OCI-LY7 (cell line): ENCODE data around the gene TLR5. TPM values are rescaled to one million over a fixed set of nuclear protein-coding genes. Genes with fewer than 3 reads are reported as not detected.

Experiments used
- BruUV-seq: library from RNA; stranded (reverse); fragments of 400-500 nt; replicated peaks from 2 replicates; lab custom pipeline; 2021; lab: Mats Ljungman, UMichigan
- CTCF ChIA-PET: fragments of 300-600 bp; sonication (Branson Sonifier 250); formaldehyde crosslinking; loops from one replicate; lab custom pipeline; 2022; ENCODE audit warnings: antibody characterized with exemption; ENCODE audit not compliant: unreplicated experiment; lab: Charles Lee
- POLR2A ChIA-PET: fragments of 300-600 bp; sonication (Branson Sonifier 250); formaldehyde crosslinking; loops from one replicate; lab custom pipeline; 2022; ENCODE audit warnings: antibody characterized with exemption; lab: Charles Lee
- DNase-seq: peaks from one replicate; pipeline ENCODE4 v3.0.0-alpha.2; 2015; ENCODE audit warnings: low spot score
- H2AFZ ChIP-seq: fragments of 200-600 bp; sonication (generic), shearing (Covaris generic); 2 replicates; pipeline ENCODE4 v1.6.1; 2014; ENCODE audit warnings: mild to moderate bottlenecking, antibody characterized with exemption, low read length, moderate library complexity
- H3K27ac ChIP-seq: fragments of 200-600 bp; sonication (generic); 2 replicates; pipeline ENCODE4 v1.5.1; 2014; ENCODE audit warnings: mixed run types, low read depth, mild to moderate bottlenecking, moderate library complexity, low read length, inconsistent platforms; ENCODE audit not compliant: poor library complexity, severe bottlenecking
- H3K36me3 ChIP-seq: fragments of 200-600 bp; sonication (generic); 2 replicates; pipeline ENCODE4 v1.6.1; 2014; ENCODE audit warnings: mild to moderate bottlenecking, antibody characterized with exemption, low read length, moderate library complexity, mixed read lengths; ENCODE audit not compliant: insufficient read depth
- H3K4me1 ChIP-seq: fragments of 200-600 bp; sonication (generic); 2 replicates; pipeline ENCODE4 v1.5.1; 2014; ENCODE audit warnings: mild to moderate bottlenecking, low read length; ENCODE audit not compliant: insufficient read depth, poor library complexity, severe bottlenecking
- H3K4me2 ChIP-seq: fragments of 200-600 bp; sonication (generic); 2 replicates; pipeline ENCODE4 v1.6.1; 2014; ENCODE audit warnings: mild to moderate bottlenecking, low read length
- H3K4me3 ChIP-seq: fragments of 200-600 bp; sonication (generic); 2 replicates; pipeline ENCODE4 v1.5.1; 2014; ENCODE audit warnings: mild to moderate bottlenecking, low read depth, low read length; ENCODE audit not compliant: poor library complexity, severe bottlenecking
- H3K79me2 ChIP-seq: fragments of 200-600 bp; sonication (generic); 2 replicates; pipeline ENCODE4 v1.6.1; 2016; ENCODE audit warnings: low read depth, mild to moderate bottlenecking, low read length, moderate library complexity, mixed read lengths; ENCODE audit not compliant: insufficient read depth
- H3K9me2 ChIP-seq: fragments of 200-600 bp; sonication (generic); 2 replicates; pipeline ENCODE4 v1.6.1; 2016; ENCODE audit warnings: mild to moderate bottlenecking, low read length, mixed read lengths; ENCODE audit not compliant: insufficient read depth
- H3K9me3 ChIP-seq: fragments of 200-600 bp; sonication (generic); 2 replicates; pipeline ENCODE4 v1.6.1; 2014; ENCODE audit warnings: mild to moderate bottlenecking, mixed run types, low read length, mixed read lengths
- H4K20me1 ChIP-seq: fragments of 200-600 bp; sonication (generic); 2 replicates; pipeline ENCODE4 v1.6.1; 2014; ENCODE audit warnings: mild to moderate bottlenecking, antibody characterized with exemption, low read length, moderate library complexity, mixed read lengths; ENCODE audit not compliant: insufficient read depth
- EZH2phosphoT487 ChIP-seq: fragments of 200-600 bp; sonication (generic); IDR thresholded peaks from 2 replicates; pipeline ENCODE4 v1.6.1; 2018; ENCODE audit warnings: low read depth, borderline replicate concordance, mild to moderate bottlenecking, mixed run types, antibody characterized with exemption, low read length, moderate library complexity, mixed read lengths
- intact Hi-C: fragments of 100-400 bp; cut with micrococcal nuclease; formaldehyde crosslinking; loops from one replicate; pipeline ENCODE4 v1.10.0; 2022; ENCODE audit not compliant: unreplicated experiment
- total RNA-seq, 2 experiments: library from RNA; depleted of rRNA in 1 of 2; stranded (reverse); fragments of >200 nt in 1 of 2; shearing (Covaris generic) in 1 of 2; gene quantifications; 2 replicates each; pipeline ENCODE4 v1.2.3, GENCODE V29; 2014 to 2022
- TF ChIP-seq, protein P1 (sequence below): fragments of 200-600 bp; sonication (generic); conservative IDR thresholded peaks from 2 replicates; pipeline ENCODE4 v1.5.1; 2014; ENCODE audit warnings: mild to moderate bottlenecking, antibody characterized with exemption, low read length, moderate library complexity, mixed read lengths

Gene TLR5
- total RNA-seq, 2 experiments from 2014 or later, result not detected

DNA sequence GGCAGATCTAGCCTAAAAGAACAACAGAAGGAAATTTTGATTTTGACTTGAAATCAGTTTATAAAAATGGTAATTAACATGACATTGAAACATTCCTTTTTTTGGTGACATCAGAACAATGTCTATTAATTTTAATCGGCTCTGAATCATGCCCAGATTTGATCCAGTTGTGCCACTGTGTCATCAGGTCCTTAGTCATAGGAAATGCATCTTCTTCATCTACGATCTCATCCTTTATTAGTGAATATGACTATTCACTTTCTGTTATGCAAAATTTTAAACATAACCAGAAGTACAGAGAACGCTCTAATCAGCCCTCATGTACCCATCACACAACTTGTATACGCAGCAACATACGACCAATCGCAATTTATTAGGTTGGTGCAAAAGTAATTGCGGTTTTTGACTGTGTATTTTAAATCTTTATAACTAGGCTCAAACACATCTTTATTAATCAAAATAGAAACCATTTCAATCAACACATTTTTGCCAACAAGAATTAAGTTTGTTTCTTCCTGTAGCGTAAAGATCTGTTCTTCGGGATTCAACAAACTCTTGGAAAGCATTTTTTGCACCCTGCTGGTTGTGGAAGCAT, 40.3 kb upstream of the TLR5 start:
- BruUV-seq, result no TSS peak
- intact Hi-C loops, result no loop called here
- CTCF ChIA-PET, result no interaction called here

DNA sequence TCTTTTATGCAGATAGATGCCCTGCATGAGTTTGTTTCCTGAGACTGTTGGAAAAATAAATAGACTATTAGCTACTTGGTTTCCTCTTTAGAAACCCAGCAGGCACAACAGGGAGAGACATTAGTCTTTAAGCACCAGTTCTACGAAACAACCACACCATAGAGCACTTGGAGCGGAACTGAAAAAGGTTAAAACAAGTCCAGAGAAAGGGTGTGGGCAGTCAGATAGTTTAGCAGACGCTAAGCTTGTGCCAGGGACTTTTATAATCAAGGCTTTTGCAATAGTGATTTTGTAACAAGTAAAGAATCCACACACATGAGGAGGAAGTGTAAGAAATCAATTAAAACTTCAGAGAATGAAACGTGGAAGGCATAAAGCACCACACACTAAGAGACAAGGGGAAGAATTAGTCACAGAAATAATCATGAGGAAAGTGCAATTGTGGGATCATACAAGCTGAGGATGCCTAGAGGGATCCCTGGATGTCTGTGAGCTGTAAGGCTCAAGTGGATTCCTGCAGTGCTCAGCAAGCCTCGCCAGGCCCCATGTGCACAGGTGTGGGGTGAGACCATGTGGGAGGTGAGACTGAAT, 37.8 kb upstream of the TLR5 start:
- intact Hi-C loops, result no loop called here
- H4K20me1 ChIP-seq, result no peaks in the 10 kb centered on the region
- H3K27ac ChIP-seq, result no peak overlapping the region
- POLR2A ChIA-PET, result interaction anchor here (0.7 kb wide), 2 partner anchors 13 to 44 kb away, joined by 3 to 4 read pairs; no protein-coding TSS in a partner anchor
- TF ChIP-seq, protein P1, sequence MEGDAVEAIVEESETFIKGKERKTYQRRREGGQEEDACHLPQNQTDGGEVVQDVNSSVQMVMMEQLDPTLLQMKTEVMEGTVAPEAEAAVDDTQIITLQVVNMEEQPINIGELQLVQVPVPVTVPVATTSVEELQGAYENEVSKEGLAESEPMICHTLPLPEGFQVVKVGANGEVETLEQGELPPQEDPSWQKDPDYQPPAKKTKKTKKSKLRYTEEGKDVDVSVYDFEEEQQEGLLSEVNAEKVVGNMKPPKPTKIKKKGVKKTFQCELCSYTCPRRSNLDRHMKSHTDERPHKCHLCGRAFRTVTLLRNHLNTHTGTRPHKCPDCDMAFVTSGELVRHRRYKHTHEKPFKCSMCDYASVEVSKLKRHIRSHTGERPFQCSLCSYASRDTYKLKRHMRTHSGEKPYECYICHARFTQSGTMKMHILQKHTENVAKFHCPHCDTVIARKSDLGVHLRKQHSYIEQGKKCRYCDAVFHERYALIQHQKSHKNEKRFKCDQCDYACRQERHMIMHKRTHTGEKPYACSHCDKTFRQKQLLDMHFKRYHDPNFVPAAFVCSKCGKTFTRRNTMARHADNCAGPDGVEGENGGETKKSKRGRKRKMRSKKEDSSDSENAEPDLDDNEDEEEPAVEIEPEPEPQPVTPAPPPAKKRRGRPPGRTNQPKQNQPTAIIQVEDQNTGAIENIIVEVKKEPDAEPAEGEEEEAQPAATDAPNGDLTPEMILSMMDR, result no peak
- TF ChIP-seq EZH2phosphoT487, result no peak
- H3K79me2 ChIP-seq, result no peaks in the 10 kb centered on the region
- no peak for DNase-seq
- BruUV-seq, result no TSS peak
- CTCF ChIA-PET, result no interaction called here
- no peaks in the 10 kb centered on the region for H3K36me3 ChIP-seq
- no peak overlapping the region for H3K4me2 ChIP-seq
- H3K9me3 ChIP-seq, result no peaks in the 10 kb centered on the region
- H3K4me1 ChIP-seq, result no peaks in the 10 kb centered on the region
- no peaks in the 10 kb centered on the region for H3K9me2 ChIP-seq
- no peak overlapping the region for H3K4me3 ChIP-seq
- no peak overlapping the region for H2AFZ ChIP-seq

More for the DNA sequence above, 40.3 kb upstream of the TLR5 start:
- no peak overlapping the region for H3K4me2 ChIP-seq
- no peak overlapping the region for H3K27ac ChIP-seq
- no peaks in the 10 kb centered on the region for H3K4me1 ChIP-seq
- DNase-seq, result no peak
- no peaks in the 10 kb centered on the region for H3K79me2 ChIP-seq
- H3K4me3 ChIP-seq, result no peak overlapping the region
- no peaks in the 10 kb centered on the region for H3K9me2 ChIP-seq
- no peak for TF ChIP-seq EZH2phosphoT487
- no peaks in the 10 kb centered on the region for H4K20me1 ChIP-seq
- no peaks in the 10 kb centered on the region for H3K36me3 ChIP-seq
- no peak overlapping the region for H2AFZ ChIP-seq
- POLR2A ChIA-PET, result no interaction called here
- no peaks in the 10 kb centered on the region for H3K9me3 ChIP-seq

DNA sequence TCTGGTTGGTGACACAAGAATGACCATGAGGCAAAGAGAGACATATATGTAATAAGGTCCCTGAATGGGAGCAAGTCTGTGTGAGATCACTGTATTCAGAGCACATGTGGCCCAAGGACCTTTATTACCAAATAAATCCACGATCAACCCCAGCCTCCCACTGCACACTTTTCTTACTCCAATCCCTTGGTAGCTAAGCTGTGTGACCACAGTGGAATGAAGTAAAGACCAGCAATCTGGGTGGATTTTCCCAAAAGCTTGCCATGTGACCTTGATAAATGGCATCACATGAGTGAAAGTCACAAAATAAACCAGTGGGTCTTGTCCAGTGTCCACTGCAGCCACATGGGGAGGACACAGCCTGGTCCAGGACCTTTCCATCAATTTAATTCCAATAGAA, 36.7 kb upstream of the TLR5 start:
- no peaks in the 10 kb centered on the region for H3K4me1 ChIP-seq
- H4K20me1 ChIP-seq, result no peaks in the 10 kb centered on the region
- no peak for TF ChIP-seq EZH2phosphoT487
- TF ChIP-seq, protein P1, result no peak
- no peaks in the 10 kb centered on the region for H3K9me2 ChIP-seq
- no TSS peak for BruUV-seq
- H3K9me3 ChIP-seq, result no peaks in the 10 kb centered on the region
- CTCF ChIA-PET, result no interaction called here
- H3K79me2 ChIP-seq, result no peaks in the 10 kb centered on the region
- H3K27ac ChIP-seq, result no peak overlapping the region
- H3K4me2 ChIP-seq, result no peak overlapping the region
- H3K4me3 ChIP-seq, result no peak overlapping the region
- DNase-seq, result no peak
- no peaks in the 10 kb centered on the region for H3K36me3 ChIP-seq
- intact Hi-C loops, result no loop called here
- POLR2A ChIA-PET, result no interaction called here
- H2AFZ ChIP-seq, result no peak overlapping the region
